Tibial nerve (tissue), 4 donors: ENCODE data around the gene RGR.

Experiments
- CTCF ChIP-seq, 5 experiments: fragments of 200-600 bp in 3 of 5; fragments of 450-650 bp in 2 of 5; sonication (generic) in 3 of 5; IDR thresholded peaks; one replicate each; pipeline ENCODE4 v1.5.1; 2016 to 2019; ENCODE audit warnings: antibody characterized with exemption in 5 of 5, mild to moderate bottlenecking in 3 of 5, moderate library complexity in 2 of 5
- EP300 ChIP-seq, 2 donors: sonication (generic); formaldehyde crosslinking; IDR thresholded peaks; one replicate each; pipeline ENCODE4 v1.6.1; 2017; ENCODE audit warnings: antibody characterized with exemption in 2 of 2, mild to moderate bottlenecking in 1 of 2

- TF ChIP-seq EP300 (IDR thresholded peaks at IDR 0.05), result no peak
- peak in 1 of 5 experiments; percentile 24 for TF ChIP-seq CTCF (IDR thresholded peaks at IDR 0.05)
Measured at GRCh38 chr10:84214612-84215235, 30.1 kb upstream of the RGR start.
